HG03064 (cell line): ENCODE data around the gene OMA1.

ENCODE experiments used
- ATAC-seq: cut with Tn5 transposase; IDR thresholded peaks from one replicate; pipeline ENCODE4 v1.9.1; 2021; ENCODE audit warnings: low read depth; ENCODE audit not compliant: unreplicated experiment

The OMA1 gene

GRCh38 chr1:58465825-58466629, 80.5 kb downstream of the OMA1 start:
- ATAC-seq = no peak

- ATAC-seq = no peak
These were observed 81.3 kb downstream of the OMA1 start for GRCh38 chr1:58465176-58465575.

- ATAC-seq = no peak
These were observed 86.1 kb downstream of the OMA1 start for GRCh38 chr1:58460469-58460868.

GRCh38 chr1:58459911-58460310, 86.6 kb downstream of the OMA1 start:
- no peak for ATAC-seq

GRCh38 chr1:58457023-58457635, 89.4 kb downstream of the OMA1 start:
- no peak for ATAC-seq

- ATAC-seq = no peak
These were observed 90.1 kb downstream of the OMA1 start for GRCh38 chr1:58456470-58456869.

- ATAC-seq = no peak
These were observed 91.7 kb downstream of the OMA1 start for GRCh38 chr1:58454807-58455206.

- no peak for ATAC-seq
These were observed 92.1 kb downstream of the OMA1 start for GRCh38 chr1:58454385-58454784.

GRCh38 chr1:58451560-58452191, 94.8 kb downstream of the OMA1 start:
- ATAC-seq = no peak

GRCh38 chr1:58447886-58448285, 98.6 kb downstream of the OMA1 start:
- ATAC-seq = no peak

- no peak for ATAC-seq
These were observed 99.5 kb downstream of the OMA1 start for GRCh38 chr1:58447042-58447441.

GRCh38 chr1:58446368-58446767, 100.2 kb downstream of the OMA1 start:
- no peak for ATAC-seq

GRCh38 chr1:58443986-58444868, 102.3 kb downstream of the OMA1 start:
- no peak for ATAC-seq

GRCh38 chr1:58442114-58442513, 104.4 kb downstream of the OMA1 start:
- ATAC-seq = no peak

GRCh38 chr1:58441699-58442098, 104.8 kb downstream of the OMA1 start:
- no peak for ATAC-seq

GRCh38 chr1:58440696-58441095, 105.8 kb downstream of the OMA1 start:
- no peak for ATAC-seq

GRCh38 chr1:58439946-58440345, 106.6 kb downstream of the OMA1 start:
- ATAC-seq = no peak

GRCh38 chr1:58438468-58438867, 108.1 kb downstream of the OMA1 start:
- ATAC-seq = no peak

- ATAC-seq = no peak
These were observed 108.9 kb downstream of the OMA1 start for GRCh38 chr1:58437623-58438022.

- ATAC-seq = no peak
These were observed 109.8 kb downstream of the OMA1 start for GRCh38 chr1:58436615-58437297.
